ENCODE results near the gene KIAA1191. TPM values are rescaled to one million over a fixed set of nuclear protein-coding genes. Genes with fewer than 3 reads are reported as not detected.

The KIAA1191 gene
- total and polyA plus RNA-seq, 9 of the 15 experiments (the other 6 are each of a cell fraction or from before 2014, with no cell fraction given) = 31.0 to 80.2 (median 45.7) TPM

GRCh38 chr5:176387384-176387925 is 25.9 kb upstream of the KIAA1191 start (continued):
- TF ChIP-seq ZNF780A (CRISPR knock-in tag; IDR thresholded peaks at IDR 0.05) = no peak
- TF ChIP-seq STAG1 (CRISPR knock-in tag; IDR thresholded peaks at IDR 0.05; ENCODE audit: borderline replicate concordance) = no peak
- TF ChIP-seq NR2C2 (CRISPR knock-in tag; IDR thresholded peaks at IDR 0.05) = no peak
- no peak for TF ChIP-seq NR2C2 (tag; IDR thresholded peaks at IDR 0.05)

GRCh38 chr5:176386491-176386890 is 24.9 kb upstream of the KIAA1191 start:
- Histone ChIP-seq H3K4me2 (ENCODE audit: insufficient read depth, low read length) (peak overlapping the region; percentile 99), H3K9me3 (replicated peaks; ENCODE audit: control insufficient read depth, insufficient read depth, low read depth, low read length) (no peaks in the 10 kb centered on the region), H3K4me3 (peak overlapping the region; percentile 69), H3K27ac (ENCODE audit: extremely low read depth, low read depth, low read length) (no peak overlapping the region), H3K9me1 (ENCODE audit: control insufficient read depth, insufficient read depth, low read length) (no peaks in the 10 kb centered on the region), H3K27me3 (ENCODE audit: control insufficient read depth in 2 of 2, insufficient read depth in 2 of 2, low read length in 2 of 2) (no peaks in the 10 kb centered on the region), H2AFZ (ENCODE audit: low read depth, low read length) (no peak overlapping the region), H4K20me1 (replicated peaks; ENCODE audit: control insufficient read depth, insufficient read depth, low read length) (no peaks in the 10 kb centered on the region; the same call in 1 of the 2 replicates), H3K4me1 (replicated peaks in 1 of 2; ENCODE audit: control insufficient read depth in 2 of 2, insufficient read depth in 2 of 2, low read length in 2 of 2) (peaks cover 6 to 19% of the 10 kb centered on the region in 2 experiments; a peak in 4 of 5 replicates), H3K36me3 (ENCODE audit: control insufficient read depth, insufficient read depth, low read length) (peaks cover 81% of the 10 kb centered on the region), H3K79me2 (ENCODE audit: control insufficient read depth, insufficient read depth, low read length) (peaks cover 58% of the 10 kb centered on the region), H3K9ac (ENCODE audit: insufficient read depth in 1 of 2, low read depth in 2 of 2, low read length in 2 of 2) (peak overlapping the region; percentile 65 to 96; a peak in 3 of 4 replicates)
- POLR2A ChIA-PET = interaction anchor here (1.1 to 2.2 kb wide), 2 partner anchors 9 to 10 kb away, joined by 3 to 12 read pairs; no protein-coding TSS in a partner anchor
- ATAC-seq = no peak
- in situ Hi-C loops (cut with MboI) (no loop called here), intact Hi-C loops (cut with micrococcal nuclease) (no loop called here)
- CTCF ChIA-PET (ENCODE audit: low intra/inter-chr PET ratio) = no interaction called here
- TF ChIP-seq ZSCAN32 (CRISPR knock-in tag; IDR thresholded peaks at IDR 0.05) = no peak
- no peak for TF ChIP-seq ZNF436 (CRISPR knock-in tag; IDR thresholded peaks at IDR 0.05)
- FAIRE-seq = no peak
- DNase-seq (ENCODE audit: extremely low read depth in 1 of 4, low spot score in 3 of 4) = no peak
- 0% methylated on average over 1 of the region's 1 CpG for WGBS (ENCODE audit: insufficient coverage, low coverage, missing lambda C conversion rate)
- no TSS peak for BruUV-seq (replicated peaks)
